Keratinocyte (primary cell): ENCODE data around the gene SHROOM3. TPM values are rescaled to one million over a fixed set of nuclear protein-coding genes. Genes with fewer than 3 reads are reported as not detected.

ENCODE experiments used
- DNase-seq: peaks from one replicate; pipeline ENCODE4 v3.0.0-alpha.2; 2011; ENCODE audit warnings: low read depth, missing footprints, low spot score
- FAIRE-seq: peaks from 2 replicates; lab custom pipeline; 2011; peaks lifted over from hg19 to GRCh38; lab: Jason Lieb, UNC
- H2AFZ ChIP-seq: 2 replicates; pipeline ENCODE4 v1.6.0; 2012; ENCODE audit warnings: low read length, control low read depth, inconsistent platforms; ENCODE audit not compliant: control insufficient read depth
- H3K27ac ChIP-seq: 2 replicates; pipeline ENCODE4 v1.5.1; 2011; ENCODE audit warnings: low read length; ENCODE audit not compliant: control insufficient read depth, insufficient read depth
- H3K27me3 ChIP-seq: 3 replicates; pipeline ENCODE4 v1.6.0; 2011; ENCODE audit warnings: low read length; ENCODE audit not compliant: control insufficient read depth, insufficient read depth; ENCODE audit errors: extremely low read depth
- H3K36me3 ChIP-seq, 2 experiments: 2 replicates in 1 of 2; 3 replicates in 1 of 2; pipeline ENCODE4 v1.5.1; 2011; ENCODE audit warnings: low read length in 2 of 2, mild to moderate bottlenecking in 1 of 2; ENCODE audit not compliant: control insufficient read depth in 2 of 2, insufficient read depth in 2 of 2; ENCODE audit errors: extremely low read depth in 1 of 2
- H3K4me1 ChIP-seq: 3 replicates; pipeline ENCODE4 v1.5.1; 2011; ENCODE audit warnings: low read length; ENCODE audit not compliant: control insufficient read depth, insufficient read depth; ENCODE audit errors: extremely low read depth
- H3K4me2 ChIP-seq: 3 replicates; pipeline ENCODE4 v1.6.0; 2011; ENCODE audit warnings: low read depth, low read length; ENCODE audit not compliant: control insufficient read depth, insufficient read depth; ENCODE audit errors: extremely low read depth
- H3K4me3 ChIP-seq, 3 experiments: fragments of 200-600 bp in 1 of 3; sonication (generic) in 1 of 3; 2 replicates in 2 of 3; 3 replicates in 1 of 3; pipeline ENCODE4 v1.5.1; 2011 to 2016; ENCODE audit warnings: low read length in 3 of 3, mild to moderate bottlenecking in 3 of 3, control low read depth in 2 of 3, inconsistent platforms in 1 of 3, low read depth in 1 of 3, mixed read lengths in 1 of 3, mixed run types in 1 of 3, moderate library complexity in 1 of 3; ENCODE audit not compliant: control insufficient read depth in 2 of 3, insufficient read depth in 2 of 3; ENCODE audit errors: extremely low read depth in 1 of 3
- H3K79me2 ChIP-seq: 2 replicates; pipeline ENCODE4 v1.6.0; 2012; ENCODE audit warnings: low read length; ENCODE audit not compliant: control insufficient read depth, insufficient read depth
- H3K9ac ChIP-seq: 3 replicates; pipeline ENCODE4 v1.6.0; 2011; ENCODE audit warnings: low read length; ENCODE audit not compliant: control insufficient read depth, insufficient read depth; ENCODE audit errors: extremely low read depth
- H3K9me1 ChIP-seq: 3 replicates; pipeline ENCODE4 v1.6.0; 2011; ENCODE audit warnings: low read length; ENCODE audit not compliant: control insufficient read depth, insufficient read depth; ENCODE audit errors: extremely low read depth
- H3K9me3 ChIP-seq: 2 replicates; pipeline ENCODE4 v1.5.1; 2012; ENCODE audit warnings: low read depth, low read length; ENCODE audit not compliant: control insufficient read depth
- H4K20me1 ChIP-seq: 3 replicates; pipeline ENCODE4 v1.6.0; 2011; ENCODE audit warnings: low read length; ENCODE audit not compliant: control insufficient read depth, insufficient read depth; ENCODE audit errors: extremely low read depth
- CTCF ChIP-seq, 3 experiments: IDR thresholded peaks in 1 of 3; conservative IDR thresholded peaks in 1 of 3; optimal IDR thresholded peaks in 1 of 3; 2 replicates in 2 of 3; 3 replicates in 1 of 3; pipeline versions ENCODE3 to v1.5.1; 2011; ENCODE audit warnings: low read length in 3 of 3, mild to moderate bottlenecking in 3 of 3, moderate library complexity in 2 of 3, control low read depth in 1 of 3, inconsistent platforms in 1 of 3; ENCODE audit not compliant: insufficient read depth in 2 of 3; ENCODE audit errors: extremely low read depth in 1 of 3
- EZH2 ChIP-seq: IDR thresholded peaks from one replicate; pipeline ENCODE4 v1.6.1; 2012; ENCODE audit warnings: inconsistent platforms, mild to moderate bottlenecking, low read length, moderate library complexity
- dilution Hi-C: fragments of 300-500 bp; cut with MboI; formaldehyde crosslinking; loops from one replicate; pipeline ENCODE4 v1.7.0; 2020; ENCODE audit warnings: low sequenced_read_pairs; ENCODE audit not compliant: extremely low pct_ligation_motif_present
- polyA plus RNA-seq, 5 experiments: library from polyadenylated mRNA; depleted of rRNA in 3 of 5; stranded (reverse) in 3 of 5; stranded (forward) in 1 of 5; unstranded in 1 of 5; fragments of >200 nt; gene quantifications; 1 replicate in 1 of 5; 2 replicates in 3 of 5; 3 replicates in 1 of 5; pipeline versions ENCODE4 v1.2.1 to v1.2.3, GENCODE V29; 2011 to 2012; ENCODE audit warnings: missing spikeins in 2 of 5, low read depth in 1 of 5, low replicate concordance in 1 of 5

Gene SHROOM3
- polyA plus RNA-seq, 1 donor (not counting 4 experiments of a cell fraction or from before 2014, with no cell fraction given), result 4.9 TPM

- Histone ChIP-seq H3K4me3 (no peak overlapping the region), H3K9me3 (no peaks in the 10 kb centered on the region), H3K4me1 (no peaks in the 10 kb centered on the region), H3K4me2 (no peak overlapping the region), H3K36me3 (no peaks in the 10 kb centered on the region), H3K27ac (no peak overlapping the region), H2AFZ (no peak overlapping the region), H3K27me3 (no peaks in the 10 kb centered on the region), H3K9me1 (no peaks in the 10 kb centered on the region), H3K9ac (no peak overlapping the region), H4K20me1 (no peaks in the 10 kb centered on the region), H3K79me2 (no peaks in the 10 kb centered on the region)
- no peak for TF ChIP-seq EZH2
- FAIRE-seq (no peak), DNase-seq (no peak)
- dilution Hi-C loops, result no loop called here
Observed at GRCh38 chr4:76470532-76470931, 35.5 kb downstream of the SHROOM3 start.

GRCh38 chr4:76476571-76476970 lies 41.5 kb downstream of the SHROOM3 start:
- Histone ChIP-seq H3K9ac (no peak overlapping the region), H3K4me3 (no peak overlapping the region), H3K27ac (no peak overlapping the region), H3K4me1 (no peaks in the 10 kb centered on the region), H2AFZ (no peak overlapping the region), H4K20me1 (no peaks in the 10 kb centered on the region), H3K4me2 (no peak overlapping the region), H3K36me3 (no peaks in the 10 kb centered on the region), H3K27me3 (peaks cover 3% of the 10 kb centered on the region), H3K9me1 (no peaks in the 10 kb centered on the region), H3K9me3 (no peaks in the 10 kb centered on the region), H3K79me2 (no peaks in the 10 kb centered on the region)
- DNase-seq (no peak), FAIRE-seq (no peak)
- dilution Hi-C loops, result no loop called here
- no peak for TF ChIP-seq EZH2
- TF ChIP-seq CTCF (optimal IDR thresholded peaks at IDR 0.05 in 1 of 3, IDR thresholded peaks at IDR 0.05 in 1 of 3, conservative IDR thresholded peaks at IDR 0.05 in 1 of 3; ENCODE audit: extremely low read depth in 1 of 3, insufficient read depth in 2 of 3, low read length in 3 of 3), result no peak

- no peak overlapping the region for H3K27ac ChIP-seq
- H3K4me1 ChIP-seq, result no peaks in the 10 kb centered on the region
- dilution Hi-C loops, result no loop called here
- H3K9me3 ChIP-seq, result no peaks in the 10 kb centered on the region
- H3K9me1 ChIP-seq, result no peaks in the 10 kb centered on the region
- H3K36me3 ChIP-seq, result no peaks in the 10 kb centered on the region
- no peak for FAIRE-seq
- no peaks in the 10 kb centered on the region for H4K20me1 ChIP-seq
- no peaks in the 10 kb centered on the region for H3K79me2 ChIP-seq
- H3K4me3 ChIP-seq, result no peak overlapping the region
- H3K27me3 ChIP-seq, result no peaks in the 10 kb centered on the region
- H3K9ac ChIP-seq, result no peak overlapping the region
- no peak overlapping the region for H3K4me2 ChIP-seq
- no peak overlapping the region for H2AFZ ChIP-seq
- DNase-seq, result no peak
- TF ChIP-seq EZH2 (no peak), CTCF (optimal IDR thresholded peaks at IDR 0.05 in 1 of 3, IDR thresholded peaks at IDR 0.05 in 1 of 3, conservative IDR thresholded peaks at IDR 0.05 in 1 of 3; ENCODE audit: extremely low read depth in 1 of 3, insufficient read depth in 2 of 3, low read length in 3 of 3) (no peak)
Observed at GRCh38 chr4:76484654-76485053, 49.6 kb downstream of the SHROOM3 start.
